A549 (cell line): Measurements from ENCODE around the gene ARHGEF7. TPM values are rescaled to one million over a fixed set of nuclear protein-coding genes. Genes with fewer than 3 reads are reported as not detected.

Experiments used
- ATAC-seq, 2 experiments: fragments of 200-7000 bp in 1 of 2; fragments of >200 bp in 1 of 2; cut with Nextera tagmentation in 1 of 2; cut with Tn5 transposase in 1 of 2; 3 replicates each; pipeline versions ENCODE4 v1.8.0 to v1.9.1; 2018 to 2020; ENCODE audit warnings: mild to moderate bottlenecking in 1 of 2, moderate library complexity in 1 of 2
- CTCF ChIA-PET: fragments of 300-600 bp; sonication (Branson Sonifier 250); formaldehyde crosslinking; extraction: SDS; loops from one replicate; lab custom pipeline; 2021; ENCODE audit warnings: antibody characterized with exemption, inconsistent platforms; lab: Yijun Ruan, JAX
- POLR2A ChIA-PET: fragments of 350-600 bp; formaldehyde crosslinking; extraction: SDS; loops from one replicate; lab custom pipeline; 2021; ENCODE audit warnings: antibody characterized with exemption, inconsistent platforms; lab: Yijun Ruan, JAX
- DNase-seq, 2 experiments: peaks; one replicate each; pipeline versions ENCODE4 v3.0.0 to v3.0.0-alpha.2; 2011 to 2016; ENCODE audit warnings: low read depth in 1 of 2, low spot score in 1 of 2
- FAIRE-seq: peaks from 2 replicates; lab custom pipeline; 2011; peaks lifted over from hg19 to GRCh38; lab: Jason Lieb, UNC
- H3K27ac ChIP-seq, 2 experiments: fragments of >200 bp; sonication (Bioruptor Twin); formaldehyde crosslinking; 3 replicates each; pipeline ENCODE4 v1.5.1; 2016 to 2017
- H3K4me1 ChIP-seq: fragments of >200 bp; sonication (Bioruptor Twin); formaldehyde crosslinking; 3 replicates; pipeline ENCODE4 v1.6.1; 2016
- H3K4me2 ChIP-seq: fragments of >200 bp; sonication (Bioruptor Twin); formaldehyde crosslinking; 3 replicates; pipeline ENCODE4 v1.6.1; 2016
- H3K4me3 ChIP-seq: fragments of >200 bp; sonication (Bioruptor Twin); formaldehyde crosslinking; 3 replicates; pipeline ENCODE4 v1.5.1; 2016
- H3K9me3 ChIP-seq: fragments of >200 bp; sonication (Bioruptor Twin); formaldehyde crosslinking; 3 replicates; pipeline ENCODE4 v1.6.1; 2016
- CBX2 ChIP-seq: fragments of 200-600 bp; sonication (generic); IDR thresholded peaks from 2 replicates; pipeline ENCODE4 v1.6.1; 2016; ENCODE audit warnings: low read depth, mild to moderate bottlenecking, borderline replicate concordance
- CEBPB ChIP-seq, 2 experiments: fragments of >200 bp in 1 of 2; sonication (Bioruptor Twin) in 1 of 2; formaldehyde crosslinking in 1 of 2; IDR thresholded peaks; 2 replicates each; pipeline ENCODE4 v1.6.1; 2012 to 2016
- EHMT2 ChIP-seq: fragments of 200-600 bp; sonication (generic); IDR thresholded peaks from 2 replicates; pipeline ENCODE4 v1.6.1; 2016; ENCODE audit warnings: antibody characterized with exemption, low read depth, mild to moderate bottlenecking, moderate library complexity
- EP300 ChIP-seq, 2 experiments: fragments of >200 bp; sonication (Bioruptor Twin); formaldehyde crosslinking; IDR thresholded peaks; 2 replicates in 1 of 2; 3 replicates in 1 of 2; pipeline ENCODE4 v1.6.1; 2016 to 2017
- FOSL2 ChIP-seq, 2 experiments: fragments of 450-650 bp in 1 of 2; fragments of >200 bp in 1 of 2; sonication (Bioruptor Twin) in 1 of 2; formaldehyde crosslinking; IDR thresholded peaks; 2 replicates each; pipeline versions ENCODE4 v1.5.0 to v1.6.1; 2016 to 2020; ENCODE audit warnings: mild to moderate bottlenecking in 1 of 2, moderate library complexity in 1 of 2
- FOXS1 ChIP-seq: fragments of 250-450 bp; sonication (Bioruptor Pico); IDR thresholded peaks from 2 replicates; pipeline ENCODE4 v1.5.0; 2020; ENCODE audit warnings: mild to moderate bottlenecking, moderate library complexity
- HOXA7 ChIP-seq: fragments of 250-450 bp; sonication (Bioruptor Pico); IDR thresholded peaks from 2 replicates; pipeline ENCODE4 v1.5.0; 2020; ENCODE audit warnings: mild to moderate bottlenecking, moderate library complexity
- MAFK ChIP-seq: fragments of 450-650 bp; IDR thresholded peaks from 2 replicates; pipeline ENCODE4 v1.6.1; 2014; ENCODE audit not compliant: partially characterized antibody
- MAZ ChIP-seq: fragments of 150-350 bp; IDR thresholded peaks from 2 replicates; pipeline ENCODE4 v1.6.1; 2014; ENCODE audit warnings: antibody characterized with exemption, low read depth, low read length, borderline replicate concordance
- NPAS2 ChIP-seq: fragments of 250-450 bp; sonication (Bioruptor Pico); IDR thresholded peaks from 2 replicates; pipeline ENCODE4 v1.8.0; 2022; ENCODE audit warnings: mild to moderate bottlenecking, moderate library complexity, borderline replicate concordance
- POLR2A ChIP-seq: IDR thresholded peaks from 2 replicates; pipeline ENCODE4 v1.6.1; 2012; ENCODE audit warnings: mild to moderate bottlenecking, low read length
- POLR2AphosphoS2 ChIP-seq: conservative IDR thresholded peaks from 2 replicates; pipeline ENCODE4 v1.6.1; 2012; ENCODE audit warnings: low read length, improper control_type of control experiment, inconsistent platforms
- RCOR1 ChIP-seq: fragments of 150-350 bp; IDR thresholded peaks from 2 replicates; pipeline ENCODE4 v1.6.1; 2014; ENCODE audit warnings: antibody characterized with exemption, low read length, low read depth
- RNF2 ChIP-seq: fragments of 200-600 bp; sonication (generic); IDR thresholded peaks from 2 replicates; pipeline ENCODE4 v1.6.1; 2016; ENCODE audit warnings: low read depth, mild to moderate bottlenecking, antibody characterized with exemption, moderate library complexity, borderline replicate concordance
- SREBF2 ChIP-seq: fragments of 450-650 bp; IDR thresholded peaks from 2 replicates; pipeline ENCODE4 v1.6.1; 2014; ENCODE audit warnings: mild to moderate bottlenecking, moderate library complexity
- TFCP2L1 ChIP-seq: fragments of 250-450 bp; sonication (Bioruptor Pico); IDR thresholded peaks from 2 replicates; pipeline ENCODE4 v1.5.0; 2021; ENCODE audit warnings: mild to moderate bottlenecking
- ZFP36 ChIP-seq: fragments of 450-650 bp; IDR thresholded peaks from 2 replicates; pipeline ENCODE4 v1.6.1; 2014; ENCODE audit warnings: borderline replicate concordance; ENCODE audit not compliant: partially characterized antibody
- ZNF302 ChIP-seq: fragments of 250-450 bp; sonication (Bioruptor Pico); IDR thresholded peaks from 2 replicates; pipeline ENCODE4 v1.9.0; 2021; ENCODE audit warnings: inconsistent platforms, mild to moderate bottlenecking, moderate library complexity
- ZSCAN20 ChIP-seq: fragments of 250-450 bp; sonication (Bioruptor Pico); IDR thresholded peaks from 2 replicates; pipeline ENCODE4 v1.8.0; 2022; ENCODE audit warnings: mild to moderate bottlenecking, moderate library complexity
- WGBS: methylation state at CpG from one replicate; pipeline ENCODE4 v1.1.6; 2017; ENCODE audit errors: missing lambda C conversion rate; 5-methylcytosine and 5-hydroxymethylcytosine counted together
- polyA plus RNA-seq, 4 experiments: library from polyadenylated mRNA; depleted of rRNA in 3 of 4; stranded (reverse); fragments of >200 nt; fragmentation: RNase III in 1 of 4; extraction: RNeasy Plus Mini Kit Qiagen cat#74134 plus additional on column Dnase treatment in 1 of 4; gene quantifications; 2 replicates in 3 of 4; 3 replicates in 1 of 4; pipeline ENCODE4 v1.2.3, GENCODE V29; 2011 to 2017
- TF ChIP-seq, protein P1 (sequence below): IDR thresholded peaks from 2 replicates; pipeline ENCODE4 v1.6.1; 2012
- TF ChIP-seq, protein P2 (sequence below): fragments of 250-450 bp; sonication (Bioruptor Pico); IDR thresholded peaks from 2 replicates; pipeline ENCODE4 v1.5.0; 2021; ENCODE audit warnings: mild to moderate bottlenecking, moderate library complexity, borderline replicate concordance
- TF ChIP-seq, protein P3 (sequence below): fragments of 200-600 bp; sonication (generic); IDR thresholded peaks from 2 replicates; pipeline ENCODE4 v1.6.1; 2016; ENCODE audit warnings: antibody characterized with exemption, mild to moderate bottlenecking, moderate library complexity
- TF ChIP-seq, protein P4 (sequence below): fragments of >200 bp; sonication (Bioruptor Twin); formaldehyde crosslinking; IDR thresholded peaks from 3 replicates; pipeline ENCODE4 v1.5.1; 2016
- TF ChIP-seq, protein P5 (sequence below): IDR thresholded peaks from 2 replicates; pipeline ENCODE4 v1.6.1; 2012
- TF ChIP-seq, protein P6 (sequence below): fragments of >200 bp; sonication (Bioruptor Twin); formaldehyde crosslinking; IDR thresholded peaks from 2 replicates; pipeline ENCODE4 v1.6.1; 2016

The ARHGEF7 gene
- polyA plus RNA-seq, 2 of the 4 experiments (the other 2 are of a cell fraction) = 21.1 to 23.1 TPM

DNA sequence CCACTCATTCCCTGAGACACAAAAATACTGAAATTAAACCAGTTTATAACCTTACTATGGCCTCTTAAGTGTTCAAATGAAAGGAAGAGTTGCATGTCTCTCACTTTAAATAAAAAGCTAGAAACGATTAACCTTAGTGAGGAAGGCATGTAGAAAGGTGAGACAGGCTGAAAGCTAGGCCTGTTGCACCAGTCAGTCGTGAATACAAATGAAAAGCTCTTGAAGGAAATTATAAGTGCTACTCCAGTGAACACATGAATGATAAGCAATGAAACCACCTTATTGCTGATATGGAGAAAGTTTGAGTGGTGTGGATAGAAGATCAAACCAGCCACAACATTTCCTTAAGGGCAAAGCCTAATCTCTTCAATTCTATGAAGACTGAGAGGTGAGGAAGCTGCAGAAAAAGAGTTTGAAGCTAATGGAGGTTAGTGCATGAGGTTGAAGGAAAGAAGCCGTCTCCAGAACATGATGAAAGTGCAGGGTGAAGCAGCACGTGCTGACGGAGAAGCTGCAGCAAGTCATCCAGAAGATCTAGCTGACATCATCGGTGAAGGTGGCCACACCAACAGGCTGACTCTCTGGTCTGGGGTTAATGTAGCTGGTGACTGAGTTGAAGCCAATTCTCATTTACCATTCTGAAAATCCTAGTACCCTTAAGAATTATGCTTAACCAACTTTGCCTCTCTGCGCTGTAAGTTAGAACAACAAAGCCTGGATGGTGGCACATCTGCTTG, 110.9 kb downstream of the ARHGEF7 start:
- ATAC-seq (no peak), FAIRE-seq (no peak), DNase-seq (no peak)
- CTCF ChIA-PET = interaction anchor here (1.2 to 2.6 kb wide), 2 partner anchors 12 to 158 kb away, joined by 4 to 16 read pairs; no protein-coding TSS in a partner anchor
- H3K4me2 ChIP-seq = no peak overlapping the region
- no peak overlapping the region for H3K27ac ChIP-seq
- no peaks in the 10 kb centered on the region for H3K9me3 ChIP-seq
- no peaks in the 10 kb centered on the region for H3K4me1 ChIP-seq
- POLR2A ChIA-PET = no interaction called here
- H3K4me3 ChIP-seq = no peak overlapping the region
- WGBS = 96% methylated on average over 7 of the region's 7 CpGs
- no peak for TF ChIP-seq MAFK
- TF ChIP-seq ZSCAN20 (CRISPR knock-in tag) = no peak
- no peak for TF ChIP-seq POLR2A
- no peak for TF ChIP-seq POLR2AphosphoS2
- TF ChIP-seq, protein P1, sequence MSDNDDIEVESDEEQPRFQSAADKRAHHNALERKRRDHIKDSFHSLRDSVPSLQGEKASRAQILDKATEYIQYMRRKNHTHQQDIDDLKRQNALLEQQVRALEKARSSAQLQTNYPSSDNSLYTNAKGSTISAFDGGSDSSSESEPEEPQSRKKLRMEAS = no peak
- no peak for TF ChIP-seq EHMT2
- no peak for TF ChIP-seq CEBPB (IDR thresholded peaks at IDR 0.05)
- no peak for TF ChIP-seq MAZ
- TF ChIP-seq RNF2 = no peak
- TF ChIP-seq HOXA7 = no peak
- TF ChIP-seq, protein P2, sequence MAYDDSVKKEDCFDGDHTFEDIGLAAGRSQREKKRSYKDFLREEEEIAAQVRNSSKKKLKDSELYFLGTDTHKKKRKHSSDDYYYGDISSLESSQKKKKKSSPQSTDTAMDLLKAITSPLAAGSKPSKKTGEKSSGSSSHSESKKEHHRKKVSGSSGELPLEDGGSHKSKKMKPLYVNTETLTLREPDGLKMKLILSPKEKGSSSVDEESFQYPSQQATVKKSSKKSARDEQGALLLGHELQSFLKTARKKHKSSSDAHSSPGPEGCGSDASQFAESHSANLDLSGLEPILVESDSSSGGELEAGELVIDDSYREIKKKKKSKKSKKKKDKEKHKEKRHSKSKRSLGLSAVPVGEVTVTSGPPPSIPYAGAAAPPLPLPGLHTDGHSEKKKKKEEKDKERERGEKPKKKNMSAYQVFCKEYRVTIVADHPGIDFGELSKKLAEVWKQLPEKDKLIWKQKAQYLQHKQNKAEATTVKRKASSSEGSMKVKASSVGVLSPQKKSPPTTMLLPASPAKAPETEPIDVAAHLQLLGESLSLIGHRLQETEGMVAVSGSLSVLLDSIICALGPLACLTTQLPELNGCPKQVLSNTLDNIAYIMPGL (CRISPR knock-in tag) = no peak
- TF ChIP-seq SREBF2 = no peak
- TF ChIP-seq EP300 (IDR thresholded peaks at IDR 0.05) = no peak
- no peak for TF ChIP-seq CBX2
- TF ChIP-seq, all 56 proteins: peak for 0

DNA sequence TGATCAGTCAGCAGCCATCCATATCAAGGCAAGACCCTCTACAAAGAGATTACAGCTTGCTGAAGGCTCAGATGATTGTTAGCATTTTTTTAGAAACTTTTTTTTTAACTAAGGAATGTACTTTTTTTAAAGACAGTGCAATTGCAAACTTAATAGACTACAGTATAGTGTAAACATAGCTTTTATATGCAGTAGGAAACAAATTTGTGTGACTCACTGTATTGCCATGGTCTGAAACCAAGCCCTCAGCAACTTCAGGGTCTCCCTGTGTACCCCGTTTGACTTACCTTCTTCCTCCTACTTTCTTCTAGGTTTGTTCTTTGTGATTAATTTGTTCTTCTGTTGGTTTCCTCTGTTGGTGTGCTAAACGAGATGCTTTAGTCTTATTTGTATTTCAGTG, 112.3 kb downstream of the ARHGEF7 start:
- 52% methylated on average over 2 of the region's 2 CpGs for WGBS
- no peaks in the 10 kb centered on the region for H3K9me3 ChIP-seq
- H3K4me2 ChIP-seq = no peak overlapping the region
- FAIRE-seq (no peak), ATAC-seq (no peak), DNase-seq (no peak)
- H3K27ac ChIP-seq = no peak overlapping the region
- H3K4me1 ChIP-seq = no peaks in the 10 kb centered on the region
- no peak overlapping the region for H3K4me3 ChIP-seq
- POLR2A ChIA-PET = no interaction called here
- TF ChIP-seq FOXS1 = no peak
- TF ChIP-seq, protein P3, sequence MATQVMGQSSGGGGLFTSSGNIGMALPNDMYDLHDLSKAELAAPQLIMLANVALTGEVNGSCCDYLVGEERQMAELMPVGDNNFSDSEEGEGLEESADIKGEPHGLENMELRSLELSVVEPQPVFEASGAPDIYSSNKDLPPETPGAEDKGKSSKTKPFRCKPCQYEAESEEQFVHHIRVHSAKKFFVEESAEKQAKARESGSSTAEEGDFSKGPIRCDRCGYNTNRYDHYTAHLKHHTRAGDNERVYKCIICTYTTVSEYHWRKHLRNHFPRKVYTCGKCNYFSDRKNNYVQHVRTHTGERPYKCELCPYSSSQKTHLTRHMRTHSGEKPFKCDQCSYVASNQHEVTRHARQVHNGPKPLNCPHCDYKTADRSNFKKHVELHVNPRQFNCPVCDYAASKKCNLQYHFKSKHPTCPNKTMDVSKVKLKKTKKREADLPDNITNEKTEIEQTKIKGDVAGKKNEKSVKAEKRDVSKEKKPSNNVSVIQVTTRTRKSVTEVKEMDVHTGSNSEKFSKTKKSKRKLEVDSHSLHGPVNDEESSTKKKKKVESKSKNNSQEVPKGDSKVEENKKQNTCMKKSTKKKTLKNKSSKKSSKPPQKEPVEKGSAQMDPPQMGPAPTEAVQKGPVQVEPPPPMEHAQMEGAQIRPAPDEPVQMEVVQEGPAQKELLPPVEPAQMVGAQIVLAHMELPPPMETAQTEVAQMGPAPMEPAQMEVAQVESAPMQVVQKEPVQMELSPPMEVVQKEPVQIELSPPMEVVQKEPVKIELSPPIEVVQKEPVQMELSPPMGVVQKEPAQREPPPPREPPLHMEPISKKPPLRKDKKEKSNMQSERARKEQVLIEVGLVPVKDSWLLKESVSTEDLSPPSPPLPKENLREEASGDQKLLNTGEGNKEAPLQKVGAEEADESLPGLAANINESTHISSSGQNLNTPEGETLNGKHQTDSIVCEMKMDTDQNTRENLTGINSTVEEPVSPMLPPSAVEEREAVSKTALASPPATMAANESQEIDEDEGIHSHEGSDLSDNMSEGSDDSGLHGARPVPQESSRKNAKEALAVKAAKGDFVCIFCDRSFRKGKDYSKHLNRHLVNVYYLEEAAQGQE = no peak
- TF ChIP-seq EHMT2 = no peak
- TF ChIP-seq, protein P4, sequence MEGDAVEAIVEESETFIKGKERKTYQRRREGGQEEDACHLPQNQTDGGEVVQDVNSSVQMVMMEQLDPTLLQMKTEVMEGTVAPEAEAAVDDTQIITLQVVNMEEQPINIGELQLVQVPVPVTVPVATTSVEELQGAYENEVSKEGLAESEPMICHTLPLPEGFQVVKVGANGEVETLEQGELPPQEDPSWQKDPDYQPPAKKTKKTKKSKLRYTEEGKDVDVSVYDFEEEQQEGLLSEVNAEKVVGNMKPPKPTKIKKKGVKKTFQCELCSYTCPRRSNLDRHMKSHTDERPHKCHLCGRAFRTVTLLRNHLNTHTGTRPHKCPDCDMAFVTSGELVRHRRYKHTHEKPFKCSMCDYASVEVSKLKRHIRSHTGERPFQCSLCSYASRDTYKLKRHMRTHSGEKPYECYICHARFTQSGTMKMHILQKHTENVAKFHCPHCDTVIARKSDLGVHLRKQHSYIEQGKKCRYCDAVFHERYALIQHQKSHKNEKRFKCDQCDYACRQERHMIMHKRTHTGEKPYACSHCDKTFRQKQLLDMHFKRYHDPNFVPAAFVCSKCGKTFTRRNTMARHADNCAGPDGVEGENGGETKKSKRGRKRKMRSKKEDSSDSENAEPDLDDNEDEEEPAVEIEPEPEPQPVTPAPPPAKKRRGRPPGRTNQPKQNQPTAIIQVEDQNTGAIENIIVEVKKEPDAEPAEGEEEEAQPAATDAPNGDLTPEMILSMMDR = no peak
- TF ChIP-seq EP300 (IDR thresholded peaks at IDR 0.05) = no peak
- no peak for TF ChIP-seq ZFP36
- TF ChIP-seq NPAS2 (CRISPR knock-in tag) = no peak
- TF ChIP-seq, protein P5, sequence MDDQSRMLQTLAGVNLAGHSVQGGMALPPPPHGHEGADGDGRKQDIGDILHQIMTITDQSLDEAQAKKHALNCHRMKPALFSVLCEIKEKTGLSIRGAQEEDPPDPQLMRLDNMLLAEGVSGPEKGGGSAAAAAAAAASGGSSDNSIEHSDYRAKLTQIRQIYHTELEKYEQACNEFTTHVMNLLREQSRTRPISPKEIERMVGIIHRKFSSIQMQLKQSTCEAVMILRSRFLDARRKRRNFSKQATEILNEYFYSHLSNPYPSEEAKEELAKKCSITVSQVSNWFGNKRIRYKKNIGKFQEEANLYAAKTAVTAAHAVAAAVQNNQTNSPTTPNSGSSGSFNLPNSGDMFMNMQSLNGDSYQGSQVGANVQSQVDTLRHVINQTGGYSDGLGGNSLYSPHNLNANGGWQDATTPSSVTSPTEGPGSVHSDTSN = no peak
- TF ChIP-seq FOSL2 (IDR thresholded peaks at IDR 0.05) = no peak
- no peak for TF ChIP-seq FOSL2 (CRISPR knock-in tag; IDR thresholded peaks at IDR 0.05)
- TF ChIP-seq ZSCAN20 (CRISPR knock-in tag) = no peak
- TF ChIP-seq RCOR1 = no peak
- TF ChIP-seq CBX2 = no peak
- TF ChIP-seq TFCP2L1 (CRISPR knock-in tag) = no peak
- TF ChIP-seq ZNF302 (CRISPR knock-in tag) = no peak
- TF ChIP-seq, protein P6, sequence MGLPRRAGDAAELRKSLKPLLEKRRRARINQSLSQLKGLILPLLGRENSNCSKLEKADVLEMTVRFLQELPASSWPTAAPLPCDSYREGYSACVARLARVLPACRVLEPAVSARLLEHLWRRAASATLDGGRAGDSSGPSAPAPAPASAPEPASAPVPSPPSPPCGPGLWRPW = no peak
- no peak for TF ChIP-seq MAFK
- TF ChIP-seq, all 56 proteins: peak for 0
- CTCF ChIA-PET = no interaction called here
